ENCODE data around the gene SMIM24. TPM values are rescaled to one million over a fixed set of nuclear protein-coding genes. Genes with fewer than 3 reads are reported as not detected.
"Not testable (repeated sequence)": the region's sequence is repeated elsewhere in the genome, so short reads cannot be mapped to it uniquely, and the experiment has no call there.

SMIM24 gene
- not detected in 2 replicates for total RNA-seq

DNA sequence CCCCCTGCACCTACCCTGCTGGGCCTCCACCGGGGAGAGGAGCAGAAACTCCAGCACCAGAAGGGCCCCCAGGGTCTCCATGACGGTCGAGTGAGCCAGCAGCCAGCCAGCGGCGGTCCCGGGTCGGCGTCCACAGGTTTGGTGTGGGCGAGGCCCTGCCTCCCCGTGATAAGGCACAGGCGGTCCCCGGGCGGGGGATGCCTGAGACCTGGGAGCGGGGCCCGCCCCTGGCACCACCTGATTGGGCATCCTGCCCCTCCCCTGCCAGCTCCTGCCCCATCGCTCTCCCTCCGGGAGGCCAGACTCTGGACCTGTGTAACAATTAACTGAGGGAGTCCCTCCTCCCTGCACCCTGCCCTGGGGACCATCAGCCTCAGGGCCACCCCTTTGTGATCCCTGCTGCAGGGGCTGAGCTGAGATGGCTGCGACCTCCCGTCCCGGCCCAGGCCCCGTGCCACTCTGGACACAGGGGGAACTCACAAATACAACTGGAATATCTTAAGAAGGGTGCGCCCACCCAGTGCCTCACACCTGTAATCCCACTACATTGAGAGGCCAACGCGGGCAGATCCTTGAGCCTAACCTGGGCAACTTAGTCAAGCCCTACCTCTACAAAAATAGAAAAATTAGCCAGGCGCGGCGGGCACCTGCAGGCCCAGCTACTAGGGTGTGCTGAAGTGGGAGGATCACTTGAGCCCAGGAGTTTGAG is at the start of gene SMIM24:
Gene SMIM24, minus strand, starts transcription at position 143 of the 709 bp plus-strand sequence. Its CDS starts 62 bp downstream, at position 81.
- no peak for DNase-seq (ENCODE audit: extremely low read depth, low read depth, low spot score)

DNA sequence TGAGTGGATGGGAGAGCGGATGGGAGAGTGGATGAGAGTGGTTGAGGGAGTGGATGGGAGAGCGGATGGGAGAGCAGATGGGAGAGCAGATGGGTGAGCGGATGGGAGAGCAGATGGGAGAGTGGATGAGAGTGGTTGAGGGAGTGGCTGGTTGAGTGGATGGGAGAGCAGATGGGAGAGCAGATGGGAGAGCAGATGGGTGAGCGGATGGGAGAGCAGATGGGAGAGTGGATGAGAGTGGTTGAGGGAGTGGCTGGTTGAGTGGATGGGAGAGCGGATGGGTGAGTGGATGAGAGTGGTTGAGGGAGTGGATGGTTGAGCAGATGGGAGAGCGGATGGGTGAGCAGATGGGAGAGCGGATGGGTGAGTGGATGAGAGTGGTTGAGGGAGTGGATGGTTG is 49.0 kb upstream of the SMIM24 start:
- DNase-seq (ENCODE audit: extremely low read depth, low read depth, low spot score) = not testable (repeated sequence)

- no peak for DNase-seq (ENCODE audit: extremely low read depth, low read depth, low spot score)
Measured at GRCh38 chr19:3528539-3529211, 48.4 kb upstream of the SMIM24 start.

- no peak for DNase-seq (ENCODE audit: extremely low read depth, low read depth, low spot score)
Measured at GRCh38 chr19:3528080-3528479, 47.8 kb upstream of the SMIM24 start.

DNA sequence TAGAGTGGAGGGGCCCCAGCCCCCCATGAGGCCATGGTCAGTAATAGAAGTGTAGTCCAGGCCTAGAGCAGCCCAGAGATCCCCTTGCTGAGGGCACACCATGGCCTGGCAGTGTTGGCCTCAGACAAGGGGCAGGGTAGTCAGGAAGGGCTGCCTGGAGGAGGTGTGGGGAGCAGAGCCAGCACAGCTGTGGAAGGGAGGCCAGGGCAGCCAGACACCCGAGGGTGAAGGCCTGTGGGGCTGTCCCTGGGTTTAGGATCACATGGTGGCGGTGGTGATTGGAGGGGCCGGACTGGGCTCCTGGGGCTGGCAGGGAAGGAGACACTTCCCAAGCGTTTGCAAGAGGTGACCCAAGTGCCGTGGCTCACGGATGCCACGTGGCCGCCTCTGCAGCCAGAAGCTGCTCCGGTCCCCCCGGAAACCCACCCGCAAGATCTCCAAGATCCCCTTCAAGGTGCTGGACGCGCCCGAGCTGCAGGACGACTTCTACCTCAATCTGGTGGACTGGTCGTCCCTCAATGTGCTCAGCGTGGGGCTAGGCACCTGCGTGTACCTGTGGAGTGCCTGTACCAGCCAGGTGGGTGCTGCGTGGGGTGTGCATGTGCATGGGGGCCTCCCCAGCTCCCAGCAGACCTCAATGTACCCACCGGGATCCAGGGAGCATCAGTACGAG is 47.0 kb upstream of the SMIM24 start:
- no peak for DNase-seq (ENCODE audit: extremely low read depth, low read depth, low spot score)

DNA sequence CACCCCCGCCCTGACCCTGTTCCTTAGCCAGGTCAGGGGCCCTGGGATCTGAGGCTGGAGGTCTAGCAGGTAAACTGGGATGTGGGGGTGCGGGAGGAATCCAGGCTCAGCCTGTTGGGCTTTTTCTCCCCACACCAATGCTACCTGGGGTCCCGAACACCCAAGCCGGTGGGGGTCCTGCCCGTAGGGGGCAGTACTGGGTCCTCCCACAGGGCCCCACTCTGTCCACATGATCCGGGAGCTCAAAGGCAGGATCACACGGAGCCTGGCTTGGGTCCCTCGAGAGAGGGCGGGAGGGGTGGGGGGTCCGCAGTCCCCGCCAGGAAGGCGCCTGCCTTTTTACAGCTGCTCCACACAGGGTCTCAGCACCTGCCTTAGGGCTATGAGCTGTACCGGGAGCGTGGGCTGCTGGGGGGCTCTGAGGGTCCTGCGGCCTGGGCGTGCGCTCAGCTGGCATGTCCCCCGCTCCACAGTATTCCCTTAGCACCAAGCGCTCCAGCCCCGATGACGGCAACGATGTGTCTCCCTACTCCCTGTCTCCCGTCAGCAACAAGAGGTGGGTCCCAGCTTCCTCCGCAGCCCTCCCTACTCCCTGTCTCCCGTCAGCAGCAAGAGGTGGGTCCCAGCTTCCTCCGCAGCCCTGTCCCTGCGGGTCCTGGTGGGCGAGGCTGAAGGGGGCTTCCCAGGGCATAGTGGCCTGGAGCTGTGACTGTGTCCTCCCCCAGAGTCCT is 46.3 kb upstream of the SMIM24 start:
- DNase-seq (ENCODE audit: extremely low read depth, low read depth, low spot score) = no peak

- no peak for DNase-seq (ENCODE audit: extremely low read depth, low read depth, low spot score)
Measured at GRCh38 chr19:3524904-3525451, 44.7 kb upstream of the SMIM24 start.

DNA sequence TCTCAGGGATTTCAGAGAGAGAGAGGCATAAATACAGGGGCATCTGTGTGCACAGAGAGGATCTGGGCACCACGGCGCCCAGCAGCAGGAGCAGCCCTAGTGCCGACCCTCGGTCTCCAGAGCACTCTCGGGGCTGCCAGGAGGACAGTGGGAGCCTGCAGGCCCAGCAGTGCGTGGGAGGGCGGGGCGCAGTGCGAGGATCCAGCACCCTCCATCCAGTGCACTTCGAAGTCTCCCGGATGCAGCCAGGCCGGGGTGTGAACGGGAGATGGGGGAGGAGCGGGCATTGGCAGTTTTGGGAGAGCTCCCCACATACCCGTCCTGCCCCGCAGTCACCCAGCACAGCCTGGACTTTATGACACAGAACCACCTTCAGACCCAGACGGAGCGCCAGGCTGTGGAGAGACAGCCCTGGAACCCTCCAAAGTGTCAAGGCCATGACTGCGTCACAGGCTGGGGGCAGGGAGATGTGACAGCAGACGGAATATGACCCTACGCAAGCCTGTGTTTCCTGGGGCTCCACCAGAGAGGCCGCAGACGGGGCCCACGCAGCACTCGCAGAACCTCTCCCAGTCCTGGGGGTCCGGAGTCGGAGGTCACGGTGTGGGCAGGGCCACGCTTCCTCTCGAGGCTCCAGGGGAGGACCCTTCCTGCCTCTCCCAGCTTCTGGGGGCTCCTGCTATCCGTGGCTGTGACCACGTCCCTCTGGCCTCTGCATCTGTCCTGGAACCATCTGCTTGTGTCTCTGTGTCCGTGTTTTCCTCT is 43.9 kb upstream of the SMIM24 start:
- no peak for DNase-seq (ENCODE audit: extremely low read depth, low read depth, low spot score)

GRCh38 chr19:3523361-3524077 is 43.2 kb upstream of the SMIM24 start:
- DNase-seq (ENCODE audit: extremely low read depth, low read depth, low spot score) = no peak

DNA sequence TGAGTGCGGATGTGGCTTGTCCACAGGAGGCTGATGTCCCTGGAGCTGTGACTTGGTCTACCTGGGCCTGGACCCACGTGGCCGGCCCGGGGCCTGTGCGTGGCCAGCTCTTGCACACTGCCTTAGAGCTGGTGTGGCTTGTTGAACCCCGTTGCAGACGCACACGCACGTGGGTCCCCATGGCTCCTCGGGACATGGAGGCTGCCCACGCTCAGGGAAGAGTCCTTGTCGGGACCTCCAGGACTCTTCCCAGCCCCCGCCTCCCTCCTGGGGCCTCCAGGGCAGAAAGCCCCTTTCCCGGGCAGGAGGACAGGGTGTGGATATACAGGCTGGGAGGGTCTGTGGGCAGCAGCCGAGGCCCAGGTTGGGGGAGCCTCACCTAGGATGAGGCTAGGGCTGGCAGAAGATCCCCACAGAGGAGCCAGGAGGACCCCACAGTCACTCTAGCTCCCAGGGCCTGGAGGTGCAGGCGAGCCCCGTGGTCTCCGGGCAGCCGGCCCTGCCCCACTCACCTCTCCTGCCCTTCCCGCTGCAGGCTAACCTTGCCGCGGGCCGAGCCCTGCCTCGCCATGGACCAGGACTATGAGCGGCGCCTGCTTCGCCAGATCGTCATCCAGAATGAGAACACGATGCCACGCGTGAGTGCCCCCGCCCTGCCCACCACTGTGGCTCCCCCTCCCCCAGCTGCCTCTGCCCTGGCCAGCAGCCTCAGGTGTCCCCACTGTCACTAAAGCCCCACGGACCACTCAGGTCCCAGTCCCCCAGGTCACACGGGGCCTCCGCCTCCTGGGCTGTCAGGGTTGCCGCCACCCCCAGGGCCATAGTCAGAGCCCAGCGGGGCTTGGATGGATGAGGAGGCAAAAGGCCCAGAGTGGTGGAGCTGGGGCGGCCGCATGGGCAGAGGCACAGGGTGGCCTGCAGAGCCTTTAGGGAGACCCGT is 42.4 kb upstream of the SMIM24 start:
- DNase-seq (ENCODE audit: extremely low read depth, low read depth, low spot score) = no peak

DNA sequence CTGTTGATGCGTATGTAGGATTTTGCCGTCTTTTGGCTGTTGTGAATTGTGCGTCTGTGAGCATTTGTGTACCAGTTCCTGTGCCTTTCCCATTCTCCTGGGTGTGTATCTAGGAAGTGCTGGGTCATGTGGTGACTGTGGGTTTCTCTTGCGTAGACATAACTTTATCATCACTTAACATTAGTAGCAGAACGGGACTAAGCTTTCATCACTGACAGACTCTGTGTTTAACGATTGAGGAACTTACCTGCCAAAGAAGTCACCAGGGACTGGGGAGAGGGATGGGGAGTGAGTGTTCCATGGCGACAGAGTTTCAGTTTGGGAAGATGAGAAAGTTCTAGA is 40.8 kb upstream of the SMIM24 start:
- DNase-seq (ENCODE audit: extremely low read depth, low read depth, low spot score) = no peak

GRCh38 chr19:3520166-3521103 is 40.1 kb upstream of the SMIM24 start:
- no peak for DNase-seq (ENCODE audit: extremely low read depth, low read depth, low spot score)

DNA sequence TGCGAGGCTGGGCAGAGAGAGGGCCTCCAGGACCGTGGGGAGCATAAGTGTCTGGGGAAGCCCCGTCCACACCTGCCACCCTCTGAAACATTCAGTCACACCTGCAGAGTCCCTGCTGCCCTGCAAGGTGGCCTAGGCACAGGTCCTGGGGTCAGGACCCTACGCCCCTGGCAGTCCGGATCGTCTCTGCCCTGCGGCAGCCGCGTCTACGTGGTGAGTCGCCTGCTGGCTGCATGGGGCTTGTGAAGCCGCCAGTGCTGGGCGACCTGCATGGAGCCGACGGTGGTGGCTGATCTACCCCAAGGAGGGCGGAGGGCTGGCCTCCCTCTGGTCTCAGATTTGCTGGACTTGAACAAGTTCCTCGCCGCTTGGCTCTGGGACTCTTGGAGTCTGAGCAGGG is 38.8 kb upstream of the SMIM24 start:
- DNase-seq (ENCODE audit: extremely low read depth, low read depth, low spot score) = no peak

DNA sequence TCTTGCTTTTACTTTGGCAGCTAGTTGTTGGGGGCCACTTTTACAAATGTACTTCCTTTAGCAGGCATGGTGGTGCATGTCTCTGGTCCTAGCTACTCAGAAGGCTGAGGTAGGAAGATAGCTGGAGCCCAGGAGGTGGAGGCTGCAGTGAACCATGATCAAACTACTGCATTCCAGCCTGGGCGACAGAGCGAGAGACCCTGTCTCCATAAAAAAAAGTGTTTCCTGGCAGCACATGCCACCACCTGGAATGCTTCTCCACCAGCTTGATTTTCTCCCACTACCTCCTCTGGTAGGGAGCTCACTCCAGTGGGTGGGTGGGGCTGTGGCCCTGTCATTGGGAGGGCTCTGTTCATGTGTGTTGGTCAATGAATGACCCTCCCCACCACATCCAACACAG is 38.3 kb upstream of the SMIM24 start:
- no peak for DNase-seq (ENCODE audit: extremely low read depth, low read depth, low spot score)

DNA sequence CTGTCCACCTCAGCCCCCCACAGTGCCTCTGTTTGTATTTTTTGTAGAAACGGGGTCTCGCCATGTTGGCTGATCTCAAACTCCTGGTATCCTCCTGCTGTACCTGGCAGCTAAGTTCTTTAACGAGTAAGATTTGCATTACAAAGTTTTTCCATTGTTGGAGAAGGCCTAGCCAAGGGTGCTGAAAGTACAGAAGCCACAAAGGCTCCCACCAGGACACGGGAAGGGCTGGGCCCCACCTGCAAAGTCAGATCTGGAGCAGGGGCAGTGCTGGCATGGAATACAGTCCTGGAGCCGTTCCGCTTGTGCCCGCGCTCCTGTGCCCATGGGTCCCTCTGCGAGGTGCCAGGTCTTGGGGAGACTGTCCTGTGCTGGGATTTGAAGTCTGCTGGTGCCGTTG is 37.9 kb upstream of the SMIM24 start:
- no peak for DNase-seq (ENCODE audit: extremely low read depth, low read depth, low spot score)

- no peak for DNase-seq (ENCODE audit: extremely low read depth, low read depth, low spot score)
Measured at GRCh38 chr19:3517638-3518037, 37.3 kb upstream of the SMIM24 start.

- no peak for DNase-seq (ENCODE audit: extremely low read depth, low read depth, low spot score)
Measured at GRCh38 chr19:3516675-3517207, 36.4 kb upstream of the SMIM24 start.

All from glomerular endothelial cell (primary cell).